Endodermal cell (in vitro differentiated cells): ENCODE data around the gene ATP4B. TPM values are rescaled to one million over a fixed set of nuclear protein-coding genes. Genes with fewer than 3 reads are reported as not detected.

Experiments
- DNase-seq: peaks from one replicate; pipeline ENCODE4 v3.0.0-alpha.2; 2017
- H3K27ac ChIP-seq: 2 replicates; pipeline ENCODE4 v1.5.1; 2013; ENCODE audit warnings: mild to moderate bottlenecking, low read depth, low read length, moderate library complexity
- H3K27me3 ChIP-seq: 2 replicates; pipeline ENCODE4 v1.6.1; 2013; ENCODE audit warnings: mild to moderate bottlenecking, low read length, moderate library complexity; ENCODE audit not compliant: insufficient read depth, control insufficient read depth, poor library complexity, severe bottlenecking
- H3K36me3 ChIP-seq: 2 replicates; pipeline ENCODE4 v1.7.0; 2013; ENCODE audit warnings: mild to moderate bottlenecking, low read length, moderate library complexity; ENCODE audit not compliant: control insufficient read depth, insufficient read depth
- H3K4me1 ChIP-seq: one replicate; pipeline ENCODE4 v1.7.0; 2013; ENCODE audit warnings: low read length; ENCODE audit not compliant: control insufficient read depth, insufficient read depth
- H3K4me3 ChIP-seq: 2 replicates; pipeline ENCODE4 v1.5.1; 2013; ENCODE audit warnings: mild to moderate bottlenecking, low read length, moderate library complexity
- H3K9ac ChIP-seq: 2 replicates; pipeline ENCODE4 v1.6.1; 2013; ENCODE audit warnings: mild to moderate bottlenecking, low read length, moderate library complexity; ENCODE audit not compliant: poor library complexity, severe bottlenecking; ENCODE audit errors: extremely low read depth
- H3K9me3 ChIP-seq: 2 replicates; pipeline ENCODE4 v1.6.1; 2013; ENCODE audit warnings: mild to moderate bottlenecking, low read length, moderate library complexity; ENCODE audit not compliant: control insufficient read depth
- H3K27ac Mint-ChIP-seq: 2 replicates; pipeline ENCODE4 v1.8.0; 2020; ENCODE audit warnings: mixed read lengths
- H3K27me3 Mint-ChIP-seq: 2 replicates; pipeline ENCODE4 v1.8.0; 2021; ENCODE audit warnings: mild to moderate bottlenecking, mixed read lengths; ENCODE audit not compliant: insufficient read depth
- H3K36me3 Mint-ChIP-seq: 2 replicates; pipeline ENCODE4 v1.8.0; 2020; ENCODE audit warnings: low read depth, mixed read lengths
- H3K4me1 Mint-ChIP-seq: 2 replicates; pipeline ENCODE4 v1.8.0; 2020; ENCODE audit warnings: mixed read lengths
- H3K4me3 Mint-ChIP-seq: 2 replicates; pipeline ENCODE4 v1.8.0; 2020; ENCODE audit warnings: mild to moderate bottlenecking, moderate library complexity, mixed read lengths
- H3K9me3 Mint-ChIP-seq: 2 replicates; pipeline ENCODE4 v1.8.0; 2020; ENCODE audit warnings: mild to moderate bottlenecking, mixed read lengths
- WGBS, 2 experiments: methylation state at CpG; one replicate each; pipeline versions ENCODE4 v1.1.5 to v1.1.7; 2013; ENCODE audit warnings: missing lambda C conversion rate in 2 of 2, mixed read lengths in 1 of 2; ENCODE audit not compliant: insufficient coverage in 1 of 2, insufficient read length in 1 of 2; 5-methylcytosine and 5-hydroxymethylcytosine counted together
- total RNA-seq, 2 donors: library from RNA; stranded (reverse); fragmentation: NEBNext Ultra II Directional in 1 of 2; extraction: Animal tissue kit (Norgen Biotek cat#: 25700) in 1 of 2; gene quantifications; 2 replicates in 1 of 2; 3 replicates in 1 of 2; pipeline ENCODE4 v1.2.1, GENCODE V29; 2021
- TF ChIP-seq, protein P1 (sequence below): fragments of 200-600 bp; sonication (generic); conservative IDR thresholded peaks from 2 replicates; pipeline ENCODE4 v1.5.0; 2021; ENCODE audit warnings: antibody characterized with exemption, mild to moderate bottlenecking

The ATP4B gene
- total RNA-seq, 2 donors from 2014 or later, result not detected

GRCh38 chr13:113608967-113609533 is 48.9 kb downstream of the ATP4B start:
- Mint-ChIP-seq H3K27ac (no peak overlapping the region), H3K27me3 (no peaks in the 10 kb centered on the region), H3K4me1 (no peaks in the 10 kb centered on the region), H3K4me3 (no peak overlapping the region), H3K9me3 (no peaks in the 10 kb centered on the region), H3K36me3 (peaks cover 57% of the 10 kb centered on the region)
- Histone ChIP-seq H3K36me3 (peaks cover 56% of the 10 kb centered on the region), H3K4me3 (no peak overlapping the region), H3K27ac (no peak overlapping the region), H3K9me3 (no peaks in the 10 kb centered on the region), H3K4me1 (no peaks in the 10 kb centered on the region), H3K27me3 (no peaks in the 10 kb centered on the region), H3K9ac (no peak overlapping the region)
- TF ChIP-seq, protein P1, sequence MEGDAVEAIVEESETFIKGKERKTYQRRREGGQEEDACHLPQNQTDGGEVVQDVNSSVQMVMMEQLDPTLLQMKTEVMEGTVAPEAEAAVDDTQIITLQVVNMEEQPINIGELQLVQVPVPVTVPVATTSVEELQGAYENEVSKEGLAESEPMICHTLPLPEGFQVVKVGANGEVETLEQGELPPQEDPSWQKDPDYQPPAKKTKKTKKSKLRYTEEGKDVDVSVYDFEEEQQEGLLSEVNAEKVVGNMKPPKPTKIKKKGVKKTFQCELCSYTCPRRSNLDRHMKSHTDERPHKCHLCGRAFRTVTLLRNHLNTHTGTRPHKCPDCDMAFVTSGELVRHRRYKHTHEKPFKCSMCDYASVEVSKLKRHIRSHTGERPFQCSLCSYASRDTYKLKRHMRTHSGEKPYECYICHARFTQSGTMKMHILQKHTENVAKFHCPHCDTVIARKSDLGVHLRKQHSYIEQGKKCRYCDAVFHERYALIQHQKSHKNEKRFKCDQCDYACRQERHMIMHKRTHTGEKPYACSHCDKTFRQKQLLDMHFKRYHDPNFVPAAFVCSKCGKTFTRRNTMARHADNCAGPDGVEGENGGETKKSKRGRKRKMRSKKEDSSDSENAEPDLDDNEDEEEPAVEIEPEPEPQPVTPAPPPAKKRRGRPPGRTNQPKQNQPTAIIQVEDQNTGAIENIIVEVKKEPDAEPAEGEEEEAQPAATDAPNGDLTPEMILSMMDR, result no peak
- WGBS, 2 experiments, result 93 to 98% methylated on average over 12 to 22 of the region's 22 CpGs
- no peak for DNase-seq

DNA sequence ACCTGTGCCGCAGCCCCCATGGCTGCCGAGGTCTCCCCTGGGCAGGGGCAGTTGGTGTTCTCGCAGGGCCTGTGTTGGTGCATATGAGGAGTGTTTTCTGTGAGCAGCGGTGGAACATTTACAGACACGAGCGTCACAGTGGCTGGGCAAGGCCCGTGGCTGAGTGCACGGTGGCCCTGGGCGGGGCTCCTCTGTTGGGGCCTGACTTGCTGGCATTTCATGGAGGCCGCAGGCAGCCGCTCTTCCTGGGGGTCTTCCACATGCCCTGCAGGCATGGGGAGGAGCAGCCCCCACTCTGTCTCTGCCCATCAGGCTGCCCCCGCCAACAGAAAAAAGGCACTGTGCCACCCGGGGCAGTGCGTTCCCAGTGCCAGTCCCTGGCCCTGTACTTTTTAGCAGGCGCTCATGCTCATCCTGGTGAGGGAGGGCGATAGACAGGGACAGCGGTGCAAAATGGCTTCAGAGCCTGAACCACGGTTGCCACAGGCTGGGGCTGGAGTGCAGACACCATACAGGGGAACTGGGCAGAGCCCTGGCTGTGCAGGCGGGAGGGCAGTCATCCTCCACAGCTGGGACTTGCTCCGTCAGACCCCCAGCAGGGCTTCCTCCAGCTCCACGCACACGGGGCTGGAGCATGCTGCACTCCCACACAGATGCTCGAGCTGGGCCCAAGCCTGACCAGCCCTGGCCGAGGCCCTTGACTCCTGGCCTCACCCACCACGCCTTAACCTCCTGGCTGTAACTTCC is 49.9 kb downstream of the ATP4B start:
- TF ChIP-seq, protein P1, result no peak
- Histone ChIP-seq H3K27me3 (no peaks in the 10 kb centered on the region), H3K4me1 (no peaks in the 10 kb centered on the region), H3K36me3 (peaks cover 50% of the 10 kb centered on the region), H3K9me3 (no peaks in the 10 kb centered on the region), H3K27ac (no peak overlapping the region), H3K9ac (no peak overlapping the region), H3K4me3 (no peak overlapping the region)
- 93 to 96% methylated on average over 22 to 25 of the region's 25 CpGs for WGBS, 2 experiments
- Mint-ChIP-seq H3K27me3 (no peaks in the 10 kb centered on the region), H3K9me3 (no peaks in the 10 kb centered on the region), H3K36me3 (peaks cover 57% of the 10 kb centered on the region), H3K4me3 (no peak overlapping the region), H3K4me1 (no peaks in the 10 kb centered on the region), H3K27ac (peak overlapping the region; percentile 58)
- no peak for DNase-seq

GRCh38 chr13:113607056-113607888 is 50.7 kb downstream of the ATP4B start:
- H3K36me3 Mint-ChIP-seq, result peaks cover 49% of the 10 kb centered on the region
- Histone ChIP-seq H3K4me1 (no peaks in the 10 kb centered on the region), H3K27ac (peak overlapping the region; percentile 22), H3K27me3 (no peaks in the 10 kb centered on the region), H3K36me3 (peaks cover 45% of the 10 kb centered on the region), H3K9me3 (no peaks in the 10 kb centered on the region), H3K9ac (no peak overlapping the region), H3K4me3 (no peak overlapping the region)
- H3K4me3 Mint-ChIP-seq, result no peak overlapping the region
- no peaks in the 10 kb centered on the region for H3K4me1 Mint-ChIP-seq
- peak overlapping the region; percentile 55 for H3K27ac Mint-ChIP-seq
- TF ChIP-seq, protein P1, result no peak
- H3K9me3 Mint-ChIP-seq, result no peaks in the 10 kb centered on the region
- DNase-seq, result no peak
- 94 to 95% methylated on average over 26 to 28 of the region's 28 CpGs for WGBS, 2 experiments
- no peaks in the 10 kb centered on the region for H3K27me3 Mint-ChIP-seq
